WTC11 (cell line): ENCODE measurements around the gene JAKMIP3. TPM values are rescaled to one million over a fixed set of nuclear protein-coding genes. Genes with fewer than 3 reads are reported as not detected.

ENCODE experiments used
- ATAC-seq: fragments of 200-7000 bp; cut with Tn5 transposase; 2 replicates; pipeline ENCODE4 v1.10.0; 2021; ENCODE audit warnings: mild to moderate bottlenecking, moderate library complexity
- CTCF ChIA-PET: fragments of 300-600 bp; sonication (Branson Sonifier 250); formaldehyde crosslinking; loops from one replicate; lab custom pipeline; 2021; ENCODE audit warnings: antibody characterized with exemption; lab: Charles Lee
- POLR2A ChIA-PET: fragments of 350-600 bp; sonication (Branson Sonifier 250); formaldehyde crosslinking; loops from one replicate; lab custom pipeline; 2021; ENCODE audit warnings: antibody characterized with exemption; lab: Charles Lee
- DNase-seq: peaks from one replicate; pipeline ENCODE4 v3.0.0; 2021; ENCODE audit warnings: low spot score
- H3K27ac Mint-ChIP-seq: 2 replicates; pipeline ENCODE4 v1.8.0; 2021; ENCODE audit warnings: mixed read lengths
- H3K27me3 Mint-ChIP-seq: 2 replicates; pipeline ENCODE4 v1.8.0; 2021; ENCODE audit warnings: low read depth, mild to moderate bottlenecking, moderate library complexity, mixed read lengths
- H3K36me3 Mint-ChIP-seq: 2 replicates; pipeline ENCODE4 v1.8.0; 2021; ENCODE audit warnings: mixed read lengths
- H3K4me1 Mint-ChIP-seq: 2 replicates; pipeline ENCODE4 v1.8.0; 2022; ENCODE audit warnings: mixed read lengths
- H3K4me3 Mint-ChIP-seq: 2 replicates; pipeline ENCODE4 v1.8.0; 2021; ENCODE audit warnings: mild to moderate bottlenecking, moderate library complexity, mixed read lengths
- H3K9me3 Mint-ChIP-seq: 2 replicates; pipeline ENCODE4 v1.8.0; 2021; ENCODE audit warnings: mixed read lengths
- CBFB ChIP-seq: sonication (generic); formaldehyde crosslinking; IDR thresholded peaks from 2 replicates; pipeline ENCODE4 v1.8.1; 2022; ENCODE audit warnings: mild to moderate bottlenecking, low read depth, missing genetic modification reagents
- ETV6 ChIP-seq: sonication (generic); formaldehyde crosslinking; IDR thresholded peaks from 2 replicates; pipeline ENCODE4 v1.8.1; 2022; ENCODE audit warnings: mild to moderate bottlenecking, missing genetic modification reagents
- FOXJ3 ChIP-seq: sonication (generic); formaldehyde crosslinking; IDR thresholded peaks from 2 replicates; pipeline ENCODE4 v1.9.0; 2021; ENCODE audit warnings: missing genetic modification reagents, mild to moderate bottlenecking, borderline replicate concordance
- IRF2 ChIP-seq: sonication (generic); formaldehyde crosslinking; IDR thresholded peaks from 2 replicates; pipeline ENCODE4 v1.8.0; 2022; ENCODE audit warnings: low read depth, missing genetic modification reagents, borderline replicate concordance
- MXD4 ChIP-seq: fragments of 250-450 bp; sonication (Bioruptor Pico); IDR thresholded peaks from 2 replicates; pipeline ENCODE4 v1.8.0; 2021; ENCODE audit warnings: mild to moderate bottlenecking, moderate library complexity, borderline replicate concordance
- NFATC4 ChIP-seq: fragments of 250-450 bp; sonication (Bioruptor Pico); IDR thresholded peaks from 2 replicates; pipeline ENCODE4 v1.9.0; 2021; ENCODE audit warnings: mild to moderate bottlenecking
- NR3C1 ChIP-seq: sonication (generic); formaldehyde crosslinking; conservative IDR thresholded peaks from 2 replicates; pipeline ENCODE4 v1.8.1; 2023; ENCODE audit warnings: low read depth, mild to moderate bottlenecking, missing genetic modification reagents
- RELA ChIP-seq: sonication (generic); formaldehyde crosslinking; IDR thresholded peaks from 2 replicates; pipeline ENCODE4 v1.8.1; 2022; ENCODE audit warnings: missing genetic modification reagents, mild to moderate bottlenecking, borderline replicate concordance
- RORB ChIP-seq: fragments of 250-450 bp; sonication (Bioruptor Pico); IDR thresholded peaks from 2 replicates; pipeline ENCODE4 v1.9.0; 2021; ENCODE audit warnings: mild to moderate bottlenecking
- SMAD3 ChIP-seq: sonication (generic); formaldehyde crosslinking; IDR thresholded peaks from 2 replicates; pipeline ENCODE4 v1.8.0; 2022; ENCODE audit warnings: missing genetic modification reagents, mild to moderate bottlenecking, borderline replicate concordance
- ZBTB21 ChIP-seq: sonication (generic); formaldehyde crosslinking; IDR thresholded peaks from 2 replicates; pipeline ENCODE4 v1.8.1; 2023; ENCODE audit warnings: mild to moderate bottlenecking, missing genetic modification reagents, borderline replicate concordance
- ZNF219 ChIP-seq: sonication (generic); formaldehyde crosslinking; IDR thresholded peaks from 2 replicates; pipeline ENCODE4 v1.8.0; 2023; ENCODE audit warnings: missing genetic modification reagents, mild to moderate bottlenecking, borderline replicate concordance
- ZNF423 ChIP-seq: fragments of 250-450 bp; sonication (Bioruptor Pico); IDR thresholded peaks from 2 replicates; pipeline ENCODE4 v2.1.2; 2022; ENCODE audit warnings: mild to moderate bottlenecking, moderate library complexity
- ZSCAN18 ChIP-seq: fragments of 250-450 bp; sonication (Bioruptor Pico); IDR thresholded peaks from 2 replicates; pipeline ENCODE4 v2.1.2; 2022; ENCODE audit warnings: mild to moderate bottlenecking, moderate library complexity
- total RNA-seq: library from RNA; stranded (reverse); gene quantifications from 3 replicates; pipeline ENCODE4 v1.2.3, GENCODE V29; 2021
- TF ChIP-seq, protein P1 (sequence below): sonication (generic); formaldehyde crosslinking; IDR thresholded peaks from 2 replicates; pipeline ENCODE4 v1.8.0; 2022; ENCODE audit warnings: missing genetic modification reagents
- TF ChIP-seq, protein P2 (sequence below): sonication (generic); formaldehyde crosslinking; IDR thresholded peaks from 2 replicates; pipeline ENCODE4 v1.8.1; 2022; ENCODE audit warnings: mild to moderate bottlenecking, missing genetic modification reagents, moderate library complexity, borderline replicate concordance
- TF ChIP-seq, protein P3 (sequence below): sonication (generic); formaldehyde crosslinking; IDR thresholded peaks from 2 replicates; pipeline ENCODE4 v1.8.0; 2023; ENCODE audit warnings: missing genetic modification reagents
- TF ChIP-seq, protein P4 (sequence below): sonication (generic); formaldehyde crosslinking; IDR thresholded peaks from 2 replicates; pipeline ENCODE4 v1.8.0; 2023; ENCODE audit warnings: mild to moderate bottlenecking, missing genetic modification reagents

The JAKMIP3 gene
- total RNA-seq, 1 experiment from 2014 or later, result 1.7 TPM

GRCh38 chr10:132041340-132041739, 24.4 kb upstream of the JAKMIP3 start (continued):
- TF ChIP-seq ZSCAN18 (CRISPR knock-in tag) (no peak), FOXJ3 (no peak)
- TF ChIP-seq, protein P1, sequence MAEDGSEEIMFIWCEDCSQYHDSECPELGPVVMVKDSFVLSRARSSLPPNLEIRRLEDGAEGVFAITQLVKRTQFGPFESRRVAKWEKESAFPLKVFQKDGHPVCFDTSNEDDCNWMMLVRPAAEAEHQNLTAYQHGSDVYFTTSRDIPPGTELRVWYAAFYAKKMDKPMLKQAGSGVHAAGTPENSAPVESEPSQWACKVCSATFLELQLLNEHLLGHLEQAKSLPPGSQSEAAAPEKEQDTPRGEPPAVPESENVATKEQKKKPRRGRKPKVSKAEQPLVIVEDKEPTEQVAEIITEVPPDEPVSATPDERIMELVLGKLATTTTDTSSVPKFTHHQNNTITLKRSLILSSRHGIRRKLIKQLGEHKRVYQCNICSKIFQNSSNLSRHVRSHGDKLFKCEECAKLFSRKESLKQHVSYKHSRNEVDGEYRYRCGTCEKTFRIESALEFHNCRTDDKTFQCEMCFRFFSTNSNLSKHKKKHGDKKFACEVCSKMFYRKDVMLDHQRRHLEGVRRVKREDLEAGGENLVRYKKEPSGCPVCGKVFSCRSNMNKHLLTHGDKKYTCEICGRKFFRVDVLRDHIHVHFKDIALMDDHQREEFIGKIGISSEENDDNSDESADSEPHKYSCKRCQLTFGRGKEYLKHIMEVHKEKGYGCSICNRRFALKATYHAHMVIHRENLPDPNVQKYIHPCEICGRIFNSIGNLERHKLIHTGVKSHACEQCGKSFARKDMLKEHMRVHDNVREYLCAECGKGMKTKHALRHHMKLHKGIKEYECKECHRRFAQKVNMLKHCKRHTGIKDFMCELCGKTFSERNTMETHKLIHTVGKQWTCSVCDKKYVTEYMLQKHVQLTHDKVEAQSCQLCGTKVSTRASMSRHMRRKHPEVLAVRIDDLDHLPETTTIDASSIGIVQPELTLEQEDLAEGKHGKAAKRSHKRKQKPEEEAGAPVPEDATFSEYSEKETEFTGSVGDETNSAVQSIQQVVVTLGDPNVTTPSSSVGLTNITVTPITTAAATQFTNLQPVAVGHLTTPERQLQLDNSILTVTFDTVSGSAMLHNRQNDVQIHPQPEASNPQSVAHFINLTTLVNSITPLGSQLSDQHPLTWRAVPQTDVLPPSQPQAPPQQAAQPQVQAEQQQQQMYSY (CRISPR knock-in tag), result no peak

DNA sequence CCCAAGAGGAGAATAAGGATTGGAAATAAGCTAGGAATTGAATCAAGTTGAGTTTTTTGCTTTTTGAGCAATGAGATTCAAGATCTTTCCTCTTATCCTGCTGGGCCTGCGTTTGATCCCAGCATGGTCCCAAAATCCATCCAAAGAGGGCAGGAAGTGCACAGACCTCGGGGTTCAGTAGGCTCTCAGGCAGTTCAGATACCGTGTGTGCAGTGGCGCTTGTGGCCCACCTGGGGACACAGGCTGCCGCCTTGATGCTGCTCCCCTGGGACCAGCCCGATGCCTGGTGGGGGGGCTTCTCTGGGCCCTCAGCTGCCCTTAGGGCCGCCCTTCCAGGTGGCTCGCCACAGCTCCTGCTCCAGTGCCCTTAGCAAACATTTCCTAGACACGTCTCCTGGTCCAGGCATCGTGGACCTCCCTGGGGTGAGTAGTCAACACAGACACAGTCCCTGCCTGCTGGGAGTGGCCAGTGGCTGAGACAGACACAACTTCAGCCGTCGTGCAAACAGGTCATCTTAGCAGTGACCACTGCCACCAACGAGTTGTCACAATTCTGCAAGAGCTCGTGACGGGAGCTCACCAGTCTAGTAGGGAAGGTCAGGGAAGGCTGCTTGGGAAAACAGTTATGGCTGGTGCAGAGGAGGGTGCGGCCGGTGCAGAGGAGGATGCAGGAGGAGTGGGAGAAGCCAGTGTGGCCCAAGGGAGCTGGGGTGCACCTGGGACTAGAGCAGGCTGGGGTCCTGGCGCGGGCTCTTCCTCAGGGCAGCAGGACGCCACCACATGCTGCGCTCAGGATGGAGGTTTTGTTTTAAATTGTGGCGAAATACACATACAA, 21.7 kb upstream of the JAKMIP3 start:
- H3K9me3 Mint-ChIP-seq, result no peaks in the 10 kb centered on the region
- H3K27me3 Mint-ChIP-seq, result no peaks in the 10 kb centered on the region; the same call in 1 of the 2 replicates
- TF ChIP-seq ZNF423 (CRISPR knock-in tag), result 0 out of 2 replicates have a peak, but pooled peaks have one; percentile 20
- TF ChIP-seq ETV6 (CRISPR knock-in tag), result no peak
- TF ChIP-seq IRF2 (CRISPR knock-in tag), result no peak
- no peak for TF ChIP-seq MXD4 (CRISPR knock-in tag)
- TF ChIP-seq ZBTB21 (CRISPR knock-in tag), result no peak
- TF ChIP-seq NR3C1 (CRISPR knock-in tag), result no peak
- TF ChIP-seq, all 79 proteins: peak for 1
- Mint-ChIP-seq H3K36me3 (no peaks in the 10 kb centered on the region), H3K4me1 (peaks cover 32% of the 10 kb centered on the region), H3K27ac (peak overlapping the region; percentile 50; the same call in 1 of the 2 replicates), H3K4me3 (no peak overlapping the region)
- CTCF ChIA-PET, result interaction anchor here (0.7 kb wide), 1 partner anchor 43 kb away, joined by 3 read pairs; no protein-coding TSS in a partner anchor
- POLR2A ChIA-PET, result no interaction called here
- ATAC-seq (peak; percentile 60), DNase-seq (no peak)

DNA sequence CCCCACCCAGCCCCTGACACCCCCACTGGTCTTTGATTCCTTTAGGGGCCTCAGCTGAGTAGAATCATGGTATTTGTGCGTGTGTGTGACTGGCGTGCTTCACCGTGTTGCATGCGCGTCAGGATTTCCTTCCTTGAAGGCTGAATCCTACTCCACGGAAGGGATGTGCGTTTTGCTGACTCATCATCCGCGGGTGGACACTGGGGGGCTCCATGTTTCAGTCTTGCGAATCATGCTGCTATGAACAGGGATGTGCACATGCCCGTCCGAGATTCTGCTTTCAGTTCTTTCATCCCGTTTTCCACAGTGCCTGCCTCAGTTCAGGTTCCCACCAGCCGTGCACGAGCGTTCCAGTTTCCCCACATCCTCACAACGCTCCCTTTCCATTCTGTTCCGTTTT, 20.9 kb upstream of the JAKMIP3 start:
- CTCF ChIA-PET, result interaction anchor here (0.7 to 0.9 kb wide), 3 partner anchors 9 to 97 kb away, joined by 3 read pairs; no protein-coding TSS in a partner anchor
- no peaks in the 10 kb centered on the region; the same call in 1 of the 2 replicates for H3K27me3 Mint-ChIP-seq
- no peak for ATAC-seq
- no peak for TF ChIP-seq NFATC4
- TF ChIP-seq, all 79 proteins: peak for 0
- H3K27ac Mint-ChIP-seq, result no peak overlapping the region
- no peaks in the 10 kb centered on the region for H3K9me3 Mint-ChIP-seq
- H3K4me1 Mint-ChIP-seq, result peaks cover 32% of the 10 kb centered on the region
- H3K36me3 Mint-ChIP-seq, result no peaks in the 10 kb centered on the region
- no peak overlapping the region for H3K4me3 Mint-ChIP-seq
- DNase-seq, result no peak
- POLR2A ChIA-PET, result no interaction called here

- DNase-seq, result no peak
- no peaks in the 10 kb centered on the region; the same call in 1 of the 2 replicates for H3K27me3 Mint-ChIP-seq
- no peaks in the 10 kb centered on the region for H3K9me3 Mint-ChIP-seq
- POLR2A ChIA-PET, result no interaction called here
- no peak for ATAC-seq
- H3K4me3 Mint-ChIP-seq, result no peak overlapping the region
- H3K4me1 Mint-ChIP-seq, result peaks cover 31% of the 10 kb centered on the region
- no peak overlapping the region; the same call in 1 of the 2 replicates for H3K27ac Mint-ChIP-seq
- H3K36me3 Mint-ChIP-seq, result no peaks in the 10 kb centered on the region
- CTCF ChIA-PET, result interaction anchor here (0.7 to 0.9 kb wide), 2 partner anchors 9 to 97 kb away, joined by 3 read pairs; no protein-coding TSS in a partner anchor
- TF ChIP-seq SMAD3 (CRISPR knock-in tag) (no peak), RORB (CRISPR knock-in tag) (no peak), MXD4 (CRISPR knock-in tag) (no peak), ZNF219 (CRISPR knock-in tag) (no peak), ZNF423 (CRISPR knock-in tag) (no peak), FOXJ3 (no peak), CBFB (CRISPR knock-in tag) (no peak), RELA (CRISPR knock-in tag) (no peak), ETV6 (CRISPR knock-in tag) (no peak)
- TF ChIP-seq, protein P2, sequence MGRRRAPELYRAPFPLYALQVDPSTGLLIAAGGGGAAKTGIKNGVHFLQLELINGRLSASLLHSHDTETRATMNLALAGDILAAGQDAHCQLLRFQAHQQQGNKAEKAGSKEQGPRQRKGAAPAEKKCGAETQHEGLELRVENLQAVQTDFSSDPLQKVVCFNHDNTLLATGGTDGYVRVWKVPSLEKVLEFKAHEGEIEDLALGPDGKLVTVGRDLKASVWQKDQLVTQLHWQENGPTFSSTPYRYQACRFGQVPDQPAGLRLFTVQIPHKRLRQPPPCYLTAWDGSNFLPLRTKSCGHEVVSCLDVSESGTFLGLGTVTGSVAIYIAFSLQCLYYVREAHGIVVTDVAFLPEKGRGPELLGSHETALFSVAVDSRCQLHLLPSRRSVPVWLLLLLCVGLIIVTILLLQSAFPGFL (CRISPR knock-in tag), result no peak
- TF ChIP-seq, protein P3, sequence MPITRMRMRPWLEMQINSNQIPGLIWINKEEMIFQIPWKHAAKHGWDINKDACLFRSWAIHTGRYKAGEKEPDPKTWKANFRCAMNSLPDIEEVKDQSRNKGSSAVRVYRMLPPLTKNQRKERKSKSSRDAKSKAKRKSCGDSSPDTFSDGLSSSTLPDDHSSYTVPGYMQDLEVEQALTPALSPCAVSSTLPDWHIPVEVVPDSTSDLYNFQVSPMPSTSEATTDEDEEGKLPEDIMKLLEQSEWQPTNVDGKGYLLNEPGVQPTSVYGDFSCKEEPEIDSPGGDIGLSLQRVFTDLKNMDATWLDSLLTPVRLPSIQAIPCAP (CRISPR knock-in tag), result no peak
- TF ChIP-seq, protein P4, sequence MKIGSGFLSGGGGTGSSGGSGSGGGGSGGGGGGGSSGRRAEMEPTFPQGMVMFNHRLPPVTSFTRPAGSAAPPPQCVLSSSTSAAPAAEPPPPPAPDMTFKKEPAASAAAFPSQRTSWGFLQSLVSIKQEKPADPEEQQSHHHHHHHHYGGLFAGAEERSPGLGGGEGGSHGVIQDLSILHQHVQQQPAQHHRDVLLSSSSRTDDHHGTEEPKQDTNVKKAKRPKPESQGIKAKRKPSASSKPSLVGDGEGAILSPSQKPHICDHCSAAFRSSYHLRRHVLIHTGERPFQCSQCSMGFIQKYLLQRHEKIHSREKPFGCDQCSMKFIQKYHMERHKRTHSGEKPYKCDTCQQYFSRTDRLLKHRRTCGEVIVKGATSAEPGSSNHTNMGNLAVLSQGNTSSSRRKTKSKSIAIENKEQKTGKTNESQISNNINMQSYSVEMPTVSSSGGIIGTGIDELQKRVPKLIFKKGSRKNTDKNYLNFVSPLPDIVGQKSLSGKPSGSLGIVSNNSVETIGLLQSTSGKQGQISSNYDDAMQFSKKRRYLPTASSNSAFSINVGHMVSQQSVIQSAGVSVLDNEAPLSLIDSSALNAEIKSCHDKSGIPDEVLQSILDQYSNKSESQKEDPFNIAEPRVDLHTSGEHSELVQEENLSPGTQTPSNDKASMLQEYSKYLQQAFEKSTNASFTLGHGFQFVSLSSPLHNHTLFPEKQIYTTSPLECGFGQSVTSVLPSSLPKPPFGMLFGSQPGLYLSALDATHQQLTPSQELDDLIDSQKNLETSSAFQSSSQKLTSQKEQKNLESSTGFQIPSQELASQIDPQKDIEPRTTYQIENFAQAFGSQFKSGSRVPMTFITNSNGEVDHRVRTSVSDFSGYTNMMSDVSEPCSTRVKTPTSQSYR (CRISPR knock-in tag), result no peak
Observed at GRCh38 chr10:132045324-132045723, 20.4 kb upstream of the JAKMIP3 start.
